ENCODE data around the gene SLC7A11. TPM values are rescaled to one million over a fixed set of nuclear protein-coding genes. Genes with fewer than 3 reads are reported as not detected.

SLC7A11 gene
- total RNA-seq, 1 experiment from 2014 or later = 10.1 TPM

GRCh38 chr4:138174981-138175794, 67.0 kb downstream of the SLC7A11 start (continued):
- TF ChIP-seq STAT6 (CRISPR knock-in tag; conservative IDR thresholded peaks at IDR 0.05; ENCODE audit: low read depth) = no peak
- no peak for TF ChIP-seq FOXP4 (CRISPR knock-in tag; IDR thresholded peaks at IDR 0.05)
- no peak for TF ChIP-seq EMX1 (CRISPR knock-in tag; IDR thresholded peaks at IDR 0.05)

- peaks cover 15% of the 10 kb centered on the region for H3K4me1 Mint-ChIP-seq
- H3K9me3 Mint-ChIP-seq = no peaks in the 10 kb centered on the region
- ChIA-PET CTCF (interaction anchor here (1.0 kb wide), 1 partner anchor 331 kb away, joined by 3 read pairs; no protein-coding TSS in a partner anchor), POLR2A (no interaction called here)
- no peak for TF ChIP-seq PREB (CRISPR knock-in tag; IDR thresholded peaks at IDR 0.05; ENCODE audit: borderline replicate concordance)
- no peak for TF ChIP-seq ZBTB21 (CRISPR knock-in tag; IDR thresholded peaks at IDR 0.05; ENCODE audit: borderline replicate concordance)
- no peak for TF ChIP-seq AFF4 (CRISPR knock-in tag; IDR thresholded peaks at IDR 0.05; ENCODE audit: borderline replicate concordance)
- TF ChIP-seq ATF2 (CRISPR knock-in tag; IDR thresholded peaks at IDR 0.05; ENCODE audit: borderline replicate concordance, low read depth) = no peak
- TF ChIP-seq TEAD4 (CRISPR knock-in tag; IDR thresholded peaks at IDR 0.05) = no peak
- TF ChIP-seq ETV6 (CRISPR knock-in tag; IDR thresholded peaks at IDR 0.05) = no peak
- TF ChIP-seq ERG (CRISPR knock-in tag; IDR thresholded peaks at IDR 0.05) = no peak
- H3K27ac Mint-ChIP-seq = no peak overlapping the region
- H3K36me3 Mint-ChIP-seq = no peaks in the 10 kb centered on the region
- no peak overlapping the region for H3K4me3 Mint-ChIP-seq
- DNase-seq (ENCODE audit: low spot score) (no peak), ATAC-seq (no peak)
- H3K27me3 Mint-ChIP-seq (ENCODE audit: low read depth) = no peaks in the 10 kb centered on the region
Measured at GRCh38 chr4:138164208-138164607, 77.9 kb downstream of the SLC7A11 start.

All from WTC11 (cell line).